A673 (cell line): Measurements from ENCODE around the gene FHIT. TPM values are rescaled to one million over a fixed set of nuclear protein-coding genes. Genes with fewer than 3 reads are reported as not detected.

Experiments used
- BruUV-seq: library from RNA; stranded (reverse); fragments of 400-500 nt; replicated peaks from 2 replicates; lab custom pipeline; 2021; lab: Mats Ljungman, UMichigan
- CTCF ChIA-PET: fragments of 300-600 bp; sonication (Branson Sonifier 250); formaldehyde crosslinking; loops from one replicate; lab custom pipeline; 2022; ENCODE audit warnings: antibody characterized with exemption; lab: Charles Lee
- POLR2A ChIA-PET: fragments of 300-600 bp; sonication (Branson Sonifier 250); formaldehyde crosslinking; loops from one replicate; lab custom pipeline; 2022; ENCODE audit warnings: antibody characterized with exemption; ENCODE audit not compliant: low non-redundant PET; lab: Charles Lee
- DNase-seq: peaks from one replicate; pipeline ENCODE4 v3.0.0-alpha.2; 2015; ENCODE audit warnings: low spot score
- H3K27ac ChIP-seq: fragments of 200-600 bp; sonication (generic); 2 replicates; pipeline ENCODE4 v1.5.1; 2016; ENCODE audit warnings: mixed run types, low read depth, mild to moderate bottlenecking, mixed read lengths, antibody characterized with exemption, low read length; ENCODE audit not compliant: poor library complexity, severe bottlenecking
- H3K27me3 ChIP-seq: fragments of 200-600 bp; sonication (generic); replicated peaks from 2 replicates; pipeline ENCODE4 v1.6.1; 2017; ENCODE audit warnings: mixed run types, low read depth, mild to moderate bottlenecking, mixed read lengths, antibody characterized with exemption, low read length; ENCODE audit not compliant: insufficient read depth, poor library complexity
- H3K36me3 ChIP-seq: fragments of 200-600 bp; sonication (generic); 2 replicates; pipeline ENCODE4 v1.6.1; 2016; ENCODE audit warnings: mixed run types, mild to moderate bottlenecking, mixed read lengths, antibody characterized with exemption, low read length; ENCODE audit not compliant: insufficient read depth, poor library complexity, severe bottlenecking
- H3K4me1 ChIP-seq: fragments of 200-600 bp; sonication (generic); 2 replicates; pipeline ENCODE4 v1.6.1; 2017; ENCODE audit warnings: mixed run types, mild to moderate bottlenecking, mixed read lengths, antibody characterized with exemption, low read length; ENCODE audit not compliant: insufficient read depth, poor library complexity, severe bottlenecking
- H3K4me3 ChIP-seq: fragments of 200-600 bp; sonication (generic); 2 replicates; pipeline ENCODE4 v1.5.1; 2016; ENCODE audit warnings: low read depth, mixed run types, mild to moderate bottlenecking, mixed read lengths, low read length; ENCODE audit not compliant: poor library complexity, severe bottlenecking
- H3K9me3 ChIP-seq: fragments of 200-600 bp; sonication (generic); 2 replicates; pipeline ENCODE4 v1.6.1; 2016; ENCODE audit warnings: mixed run types, low read depth, mild to moderate bottlenecking, mixed read lengths, antibody characterized with exemption, low read length; ENCODE audit not compliant: poor library complexity, severe bottlenecking
- EZH2 ChIP-seq: fragments of 200-600 bp; sonication (generic); IDR thresholded peaks from 2 replicates; pipeline ENCODE4 v1.6.1; 2017; ENCODE audit warnings: borderline replicate concordance, low read depth, mild to moderate bottlenecking, mixed read lengths, antibody characterized with exemption, low read length; ENCODE audit not compliant: poor library complexity, severe bottlenecking
- intact Hi-C: fragments of 100-400 bp; cut with micrococcal nuclease; formaldehyde crosslinking; loops from one replicate; pipeline ENCODE4 v1.10.0; 2022; ENCODE audit not compliant: unreplicated experiment
- total RNA-seq: library from RNA; stranded (reverse); gene quantifications from 2 replicates; pipeline ENCODE4 v1.2.3, GENCODE V29; 2021
- TF ChIP-seq, protein P1 (sequence below): fragments of 300-800, 200-600 bp; sonication (generic); conservative IDR thresholded peaks from 2 replicates; pipeline ENCODE4 v1.5.1; 2017; ENCODE audit warnings: low read depth, mild to moderate bottlenecking, antibody characterized with exemption, low read length, moderate library complexity, mixed read lengths

The FHIT gene
- total RNA-seq, 1 experiment from 2014 or later = not detected

DNA sequence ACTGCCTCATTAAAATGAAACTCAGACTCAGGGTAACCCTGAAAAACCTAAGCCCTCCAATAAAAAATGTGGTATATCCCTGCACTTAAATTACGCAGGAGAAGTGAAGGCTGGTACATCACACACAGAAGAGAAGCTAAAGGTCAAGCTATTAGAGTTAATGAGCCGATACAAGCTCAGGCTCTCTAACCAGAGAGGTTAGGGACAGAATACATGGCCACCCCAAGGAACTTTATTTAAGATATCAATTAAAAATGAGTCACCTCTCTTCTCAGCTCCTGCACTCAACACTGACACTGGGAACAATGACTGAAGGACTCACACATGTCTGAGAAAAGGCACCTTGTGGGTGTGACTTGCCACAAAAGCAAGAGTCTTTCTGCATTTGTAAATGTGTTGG lies 1400.8 kb downstream of the FHIT start:
- Histone ChIP-seq H3K4me3 (no peak overlapping the region), H3K36me3 (no peaks in the 10 kb centered on the region), H3K27me3 (no peaks in the 10 kb centered on the region), H3K9me3 (no peaks in the 10 kb centered on the region), H3K4me1 (no peaks in the 10 kb centered on the region), H3K27ac (no peak overlapping the region)
- intact Hi-C loops = loop anchor here (10.0 kb wide), 1 partner anchor 536 kb away; no protein-coding TSS in a partner anchor
- BruUV-seq = no TSS peak
- no peak for DNase-seq
- ChIA-PET POLR2A (no interaction called here), CTCF (no interaction called here)
- TF ChIP-seq, protein P1, sequence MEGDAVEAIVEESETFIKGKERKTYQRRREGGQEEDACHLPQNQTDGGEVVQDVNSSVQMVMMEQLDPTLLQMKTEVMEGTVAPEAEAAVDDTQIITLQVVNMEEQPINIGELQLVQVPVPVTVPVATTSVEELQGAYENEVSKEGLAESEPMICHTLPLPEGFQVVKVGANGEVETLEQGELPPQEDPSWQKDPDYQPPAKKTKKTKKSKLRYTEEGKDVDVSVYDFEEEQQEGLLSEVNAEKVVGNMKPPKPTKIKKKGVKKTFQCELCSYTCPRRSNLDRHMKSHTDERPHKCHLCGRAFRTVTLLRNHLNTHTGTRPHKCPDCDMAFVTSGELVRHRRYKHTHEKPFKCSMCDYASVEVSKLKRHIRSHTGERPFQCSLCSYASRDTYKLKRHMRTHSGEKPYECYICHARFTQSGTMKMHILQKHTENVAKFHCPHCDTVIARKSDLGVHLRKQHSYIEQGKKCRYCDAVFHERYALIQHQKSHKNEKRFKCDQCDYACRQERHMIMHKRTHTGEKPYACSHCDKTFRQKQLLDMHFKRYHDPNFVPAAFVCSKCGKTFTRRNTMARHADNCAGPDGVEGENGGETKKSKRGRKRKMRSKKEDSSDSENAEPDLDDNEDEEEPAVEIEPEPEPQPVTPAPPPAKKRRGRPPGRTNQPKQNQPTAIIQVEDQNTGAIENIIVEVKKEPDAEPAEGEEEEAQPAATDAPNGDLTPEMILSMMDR = no peak
- TF ChIP-seq EZH2 = no peak

DNA sequence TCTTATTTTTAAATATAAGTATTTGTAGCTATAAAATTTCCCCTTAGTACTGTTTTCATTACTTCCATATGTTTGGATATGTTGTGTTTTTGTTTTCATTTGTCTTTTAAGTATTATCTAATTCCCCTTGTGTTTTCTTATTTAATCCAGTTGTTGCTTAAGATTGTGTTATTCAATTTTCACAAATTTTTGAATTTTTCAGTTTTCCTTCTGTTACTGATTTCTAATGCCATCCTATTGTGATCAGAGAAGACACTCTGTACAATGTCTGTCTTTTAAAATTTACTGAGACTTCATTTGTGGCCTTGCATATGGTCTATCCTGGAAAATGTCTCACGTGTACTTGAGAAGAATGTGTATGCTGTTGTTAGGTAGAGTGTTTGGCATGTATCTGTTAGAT lies 1405.9 kb downstream of the FHIT start:
- BruUV-seq = no TSS peak
- ChIA-PET CTCF (no interaction called here), POLR2A (no interaction called here)
- Histone ChIP-seq H3K9me3 (no peaks in the 10 kb centered on the region), H3K27me3 (no peaks in the 10 kb centered on the region), H3K4me1 (no peaks in the 10 kb centered on the region), H3K36me3 (no peaks in the 10 kb centered on the region), H3K4me3 (no peak overlapping the region), H3K27ac (no peak overlapping the region)
- DNase-seq = no peak
- TF ChIP-seq EZH2 = no peak
- TF ChIP-seq, protein P1 = no peak
- intact Hi-C loops = no loop called here

DNA sequence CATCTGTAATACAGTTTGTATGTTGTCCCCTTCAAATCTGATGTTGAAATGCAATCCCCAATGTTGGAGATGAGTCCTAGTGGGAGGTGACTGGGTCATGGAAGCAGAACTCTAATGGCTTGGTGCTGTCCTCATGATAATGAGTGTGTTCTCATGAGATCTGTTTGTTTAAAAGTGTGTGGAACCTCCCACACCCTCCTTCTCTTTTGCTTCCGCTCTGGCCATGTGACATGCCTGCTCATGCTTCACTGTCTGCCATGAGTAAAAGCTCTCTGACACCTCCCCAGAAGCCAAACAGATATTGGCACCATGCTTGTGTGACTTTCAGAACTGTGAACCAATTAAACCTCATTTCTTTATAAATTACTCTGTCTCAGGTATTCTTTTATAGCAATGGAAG lies 1407.4 kb downstream of the FHIT start:
- H3K4me1 ChIP-seq = no peaks in the 10 kb centered on the region
- no TSS peak for BruUV-seq
- no peak overlapping the region for H3K4me3 ChIP-seq
- TF ChIP-seq, protein P1 = no peak
- TF ChIP-seq EZH2 = no peak
- POLR2A ChIA-PET = no interaction called here
- no peaks in the 10 kb centered on the region for H3K36me3 ChIP-seq
- intact Hi-C loops = no loop called here
- no peaks in the 10 kb centered on the region for H3K9me3 ChIP-seq
- no peak overlapping the region for H3K27ac ChIP-seq
- CTCF ChIA-PET = no interaction called here
- no peaks in the 10 kb centered on the region for H3K27me3 ChIP-seq
- no peak for DNase-seq
